Neural crest cell (in vitro differentiated cells): ENCODE data around the gene TP53AIP1. TPM values are rescaled to one million over a fixed set of nuclear protein-coding genes. Genes with fewer than 3 reads are reported as not detected.

Experiments used
- DNase-seq: peaks from one replicate; pipeline ENCODE4 v3.0.0; 2021; ENCODE audit warnings: low read depth, mixed read lengths, low spot score
- H3K27ac Mint-ChIP-seq: one replicate; pipeline ENCODE4 v1.8.0; 2021; ENCODE audit warnings: mild to moderate bottlenecking, mixed read lengths; ENCODE audit not compliant: unreplicated experiment
- H3K27me3 Mint-ChIP-seq: 2 replicates; pipeline ENCODE4 v1.8.0; 2021; ENCODE audit warnings: low read depth, mild to moderate bottlenecking, mixed read lengths
- H3K36me3 Mint-ChIP-seq: 2 replicates; pipeline ENCODE4 v1.8.0; 2021; ENCODE audit warnings: low read depth, mild to moderate bottlenecking, mixed read lengths
- H3K4me1 Mint-ChIP-seq: 2 replicates; pipeline ENCODE4 v1.8.0; 2021; ENCODE audit warnings: mixed read lengths
- H3K4me3 Mint-ChIP-seq: one replicate; pipeline ENCODE4 v1.8.0; 2021; ENCODE audit warnings: mild to moderate bottlenecking, mixed read lengths
- H3K9me3 Mint-ChIP-seq: 2 replicates; pipeline ENCODE4 v1.8.0; 2021; ENCODE audit warnings: mixed read lengths
- total RNA-seq: library from RNA; stranded (reverse); gene quantifications from 2 replicates; pipeline ENCODE4 v1.2.1, GENCODE V29; 2021
- TF ChIP-seq, protein P1 (sequence below): fragments of 200-600 bp; sonication (generic); conservative IDR thresholded peaks from 2 replicates; pipeline ENCODE4 v1.5.0; 2021; ENCODE audit warnings: antibody characterized with exemption, mild to moderate bottlenecking

Gene TP53AIP1
- total RNA-seq, 1 donor from 2014 or later, result not detected

DNA sequence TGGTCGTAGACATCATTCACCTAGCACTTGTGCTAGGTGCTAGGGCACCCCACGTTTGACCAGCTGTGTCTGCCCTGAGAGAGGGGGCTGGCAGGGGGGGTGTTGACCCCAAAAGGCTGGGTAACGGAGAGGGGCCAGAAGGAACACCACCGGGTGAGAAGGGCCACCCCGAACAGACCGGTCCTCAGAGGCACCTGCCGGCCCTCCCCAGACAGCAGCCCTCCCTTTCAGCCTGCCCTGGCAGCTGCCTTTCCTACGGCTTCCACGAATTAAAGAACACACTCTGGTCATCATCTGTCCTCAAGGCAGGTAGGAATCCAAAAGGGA is 52.5 kb downstream of the TP53AIP1 start:
- TF ChIP-seq, protein P1, sequence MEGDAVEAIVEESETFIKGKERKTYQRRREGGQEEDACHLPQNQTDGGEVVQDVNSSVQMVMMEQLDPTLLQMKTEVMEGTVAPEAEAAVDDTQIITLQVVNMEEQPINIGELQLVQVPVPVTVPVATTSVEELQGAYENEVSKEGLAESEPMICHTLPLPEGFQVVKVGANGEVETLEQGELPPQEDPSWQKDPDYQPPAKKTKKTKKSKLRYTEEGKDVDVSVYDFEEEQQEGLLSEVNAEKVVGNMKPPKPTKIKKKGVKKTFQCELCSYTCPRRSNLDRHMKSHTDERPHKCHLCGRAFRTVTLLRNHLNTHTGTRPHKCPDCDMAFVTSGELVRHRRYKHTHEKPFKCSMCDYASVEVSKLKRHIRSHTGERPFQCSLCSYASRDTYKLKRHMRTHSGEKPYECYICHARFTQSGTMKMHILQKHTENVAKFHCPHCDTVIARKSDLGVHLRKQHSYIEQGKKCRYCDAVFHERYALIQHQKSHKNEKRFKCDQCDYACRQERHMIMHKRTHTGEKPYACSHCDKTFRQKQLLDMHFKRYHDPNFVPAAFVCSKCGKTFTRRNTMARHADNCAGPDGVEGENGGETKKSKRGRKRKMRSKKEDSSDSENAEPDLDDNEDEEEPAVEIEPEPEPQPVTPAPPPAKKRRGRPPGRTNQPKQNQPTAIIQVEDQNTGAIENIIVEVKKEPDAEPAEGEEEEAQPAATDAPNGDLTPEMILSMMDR, result no peak
- peak overlapping the region; percentile 64 for H3K4me3 Mint-ChIP-seq
- no peak for DNase-seq
- H3K9me3 Mint-ChIP-seq, result no peaks in the 10 kb centered on the region
- no peaks in the 10 kb centered on the region for H3K36me3 Mint-ChIP-seq
- H3K27ac Mint-ChIP-seq, result no peak overlapping the region
- H3K4me1 Mint-ChIP-seq, result peaks cover 15% of the 10 kb centered on the region
- H3K27me3 Mint-ChIP-seq, result peaks cover 63% of the 10 kb centered on the region

GRCh38 chr11:128889657-128890213 is 52.9 kb downstream of the TP53AIP1 start:
- H3K4me1 Mint-ChIP-seq, result peaks cover 15% of the 10 kb centered on the region
- H3K36me3 Mint-ChIP-seq, result no peaks in the 10 kb centered on the region
- DNase-seq, result no peak
- peaks cover 65% of the 10 kb centered on the region for H3K27me3 Mint-ChIP-seq
- no peak overlapping the region for H3K27ac Mint-ChIP-seq
- H3K4me3 Mint-ChIP-seq, result peak overlapping the region; percentile 64
- no peaks in the 10 kb centered on the region for H3K9me3 Mint-ChIP-seq
- TF ChIP-seq, protein P1, result no peak

DNA sequence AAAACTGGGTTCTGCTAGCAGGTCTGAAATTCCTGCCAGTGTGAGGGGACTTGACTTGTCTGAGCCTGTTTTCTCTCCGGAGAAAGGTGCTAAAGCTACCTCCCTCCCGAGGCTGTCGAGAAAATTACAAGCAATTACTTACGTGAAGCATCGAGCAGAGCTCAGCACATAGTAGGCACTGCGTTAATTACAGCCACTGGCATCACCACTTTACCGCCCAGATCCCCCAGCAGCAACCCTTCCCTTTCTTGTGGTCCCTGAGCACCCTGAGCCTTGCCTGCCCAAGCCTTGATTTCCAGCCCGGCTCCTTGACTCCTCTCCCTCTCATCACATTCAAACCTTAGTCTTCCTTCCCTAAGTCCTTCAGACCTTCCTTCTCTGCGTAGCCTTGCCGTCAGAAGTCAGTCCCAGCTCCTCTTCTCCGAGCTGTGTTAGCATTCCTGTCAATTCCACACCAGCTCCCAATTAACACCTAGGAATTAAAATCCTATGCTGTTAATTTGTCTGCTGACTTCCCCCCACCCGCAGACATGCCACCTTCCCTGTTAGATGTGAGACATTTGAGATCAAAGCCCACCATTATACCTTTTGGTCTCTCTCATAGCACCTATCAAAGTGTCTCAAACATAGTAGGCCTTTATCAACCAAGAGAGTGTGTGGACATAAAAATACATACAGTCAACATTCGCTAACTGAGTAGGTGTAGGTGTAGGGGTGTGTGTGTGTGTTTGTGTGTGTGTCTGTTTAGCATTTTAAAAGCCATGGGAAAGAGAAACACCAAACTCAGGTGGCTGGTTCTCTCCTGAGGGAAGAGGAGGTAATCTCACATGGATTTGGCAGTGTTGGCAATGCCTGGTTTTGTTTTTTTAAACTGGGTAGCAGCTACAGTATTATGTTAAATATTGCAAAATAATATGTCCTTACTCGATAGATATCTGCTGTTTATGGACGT is 54.4 kb downstream of the TP53AIP1 start:
- H3K4me1 Mint-ChIP-seq, result peaks cover 15% of the 10 kb centered on the region

GRCh38 chr11:128886406-128887124 is 56.1 kb downstream of the TP53AIP1 start:
- no peak for DNase-seq
- TF ChIP-seq, protein P1, result peak; percentile 51
- H3K4me3 Mint-ChIP-seq, result no peak overlapping the region
- no peaks in the 10 kb centered on the region for H3K36me3 Mint-ChIP-seq
- peaks cover 7% of the 10 kb centered on the region for H3K4me1 Mint-ChIP-seq
- peaks cover 77% of the 10 kb centered on the region for H3K27me3 Mint-ChIP-seq
- H3K9me3 Mint-ChIP-seq, result no peaks in the 10 kb centered on the region
- no peak overlapping the region for H3K27ac Mint-ChIP-seq

More for the DNA sequence above, 54.4 kb downstream of the TP53AIP1 start:
- H3K27me3 Mint-ChIP-seq, result peaks cover 72% of the 10 kb centered on the region
- DNase-seq, result no peak
- H3K36me3 Mint-ChIP-seq, result no peaks in the 10 kb centered on the region
- TF ChIP-seq, protein P1, result no peak
- no peak overlapping the region for H3K27ac Mint-ChIP-seq
- peak overlapping the region; percentile 41 for H3K4me3 Mint-ChIP-seq
- no peaks in the 10 kb centered on the region for H3K9me3 Mint-ChIP-seq

Other genes with a start within 250 kb of the TP53AIP1 start
- gene FLI1, start 248.8 kb downstream of the TP53AIP1 start, total RNA-seq, result 0.23 and 0.48 TPM in 2 replicates
- gene KCNJ1, start 75.6 kb downstream of the TP53AIP1 start, total RNA-seq, result not detected in 2 replicates
- gene KCNJ5, start 51.5 kb downstream of the TP53AIP1 start, total RNA-seq, result 0.14 and 0.20 TPM in 2 replicates
- 38.4 and 40.3 TPM in 2 replicates for gene ARHGAP32, start 249.5 kb upstream of the TP53AIP1 start, total RNA-seq